HPDE6-E6E7 (cell line): Measurements from ENCODE around the gene ABCC1.

Experiments used
- DNase-seq: peaks from one replicate; pipeline ENCODE4 v3.0.0; 2011; ENCODE audit warnings: missing footprints; ENCODE audit errors: extremely low spot score

ABCC1 gene

GRCh38 chr16:16045879-16046278 is 96.5 kb downstream of the ABCC1 start:
- no peak for DNase-seq

- no peak for DNase-seq
Measured at GRCh38 chr16:16047761-16048160, 98.3 kb downstream of the ABCC1 start.

GRCh38 chr16:16048904-16049582 is 99.6 kb downstream of the ABCC1 start:
- no peak for DNase-seq

GRCh38 chr16:16050106-16050505 is 100.7 kb downstream of the ABCC1 start:
- no peak for DNase-seq

GRCh38 chr16:16051132-16051531 is 101.7 kb downstream of the ABCC1 start:
- no peak for DNase-seq

- no peak for DNase-seq
Measured at GRCh38 chr16:16052916-16053315, 103.5 kb downstream of the ABCC1 start.

GRCh38 chr16:16057102-16057501 is 107.7 kb downstream of the ABCC1 start:
- no peak for DNase-seq

- DNase-seq: no peak
Measured at GRCh38 chr16:16059160-16059559, 109.7 kb downstream of the ABCC1 start.

GRCh38 chr16:16059895-16060590 is 110.6 kb downstream of the ABCC1 start:
- no peak for DNase-seq

- DNase-seq: no peak
Measured at GRCh38 chr16:16062023-16062937, 112.9 kb downstream of the ABCC1 start.

GRCh38 chr16:16063683-16064082 is 114.3 kb downstream of the ABCC1 start:
- DNase-seq: no peak

GRCh38 chr16:16064874-16065384 is 115.5 kb downstream of the ABCC1 start:
- DNase-seq: no peak

- DNase-seq: no peak
Measured at GRCh38 chr16:16067127-16067526, 117.7 kb downstream of the ABCC1 start.

GRCh38 chr16:16071631-16072244 is 122.3 kb downstream of the ABCC1 start:
- no peak for DNase-seq

GRCh38 chr16:16073001-16073545 is 123.7 kb downstream of the ABCC1 start:
- DNase-seq: no peak

GRCh38 chr16:16073891-16074881 is 124.8 kb downstream of the ABCC1 start:
- no peak for DNase-seq

- DNase-seq: no peak
Measured at GRCh38 chr16:16075488-16076422, 126.3 kb downstream of the ABCC1 start.

GRCh38 chr16:16076423-16076813 is 127.0 kb downstream of the ABCC1 start:
- no peak for DNase-seq

- no peak for DNase-seq
Measured at GRCh38 chr16:16080465-16081065, 131.1 kb downstream of the ABCC1 start.
